KG1 (cell line): ENCODE measurements around the gene OR11G2.
"Not testable (repeated sequence)": the region's sequence is repeated elsewhere in the genome, so short reads cannot be mapped to it uniquely, and the experiment has no call there.

Experiments
- DNase-seq: peaks from one replicate; lab custom pipeline; 2025; lab: John Stamatoyannopoulos, UW

OR11G2 gene, protein sequence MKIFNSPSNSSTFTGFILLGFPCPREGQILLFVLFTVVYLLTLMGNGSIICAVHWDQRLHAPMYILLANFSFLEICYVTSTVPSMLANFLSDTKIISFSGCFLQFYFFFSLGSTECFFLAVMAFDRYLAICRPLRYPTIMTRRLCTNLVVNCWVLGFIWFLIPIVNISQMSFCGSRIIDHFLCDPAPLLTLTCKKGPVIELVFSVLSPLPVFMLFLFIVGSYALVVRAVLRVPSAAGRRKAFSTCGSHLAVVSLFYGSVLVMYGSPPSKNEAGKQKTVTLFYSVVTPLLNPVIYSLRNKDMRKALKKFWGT

DNA sequence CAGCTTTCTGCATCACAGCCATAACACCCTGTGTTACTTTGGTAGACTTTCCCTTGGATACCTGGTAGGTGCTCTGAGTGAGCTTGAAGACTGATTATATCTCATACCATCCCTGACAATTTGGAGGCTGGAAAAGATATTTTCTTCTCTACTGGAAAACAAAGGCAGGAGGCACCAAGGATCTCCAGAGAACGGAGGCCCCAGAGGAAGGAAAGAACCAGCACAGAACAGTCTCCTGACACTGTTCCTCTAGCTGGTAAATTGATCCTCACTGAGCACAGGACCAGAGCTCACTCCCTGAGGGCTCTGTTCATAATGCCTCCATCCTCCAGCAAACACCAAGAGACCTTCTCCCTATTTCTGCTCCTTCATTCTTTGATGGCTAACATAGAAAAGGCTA, at the start of gene OR11G2:
Gene OR11G2 (plus strand): TSS at position 301 of the 400 bp plus-strand sequence. CDS start 6,542 bp downstream, outside the sequence.
- no peak for DNase-seq

DNA sequence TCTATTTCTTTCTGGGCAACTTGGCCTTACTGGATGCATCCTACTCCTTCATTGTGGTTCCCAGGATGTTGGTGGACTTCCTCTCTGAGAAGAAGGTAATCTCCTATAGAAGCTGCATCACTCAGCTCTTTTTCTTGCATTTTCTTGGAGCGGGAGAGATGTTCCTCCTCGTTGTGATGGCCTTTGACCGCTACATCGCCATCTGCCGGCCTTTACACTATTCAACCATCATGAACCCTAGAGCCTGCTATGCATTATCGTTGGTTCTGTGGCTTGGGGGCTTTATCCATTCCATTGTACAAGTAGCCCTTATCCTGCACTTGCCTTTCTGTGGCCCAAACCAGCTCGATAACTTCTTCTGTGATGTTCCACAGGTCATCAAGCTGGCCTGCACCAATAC, 46.8 kb upstream of the OR11G2 start:
- no peak for DNase-seq

- DNase-seq, result no peak
Observed at GRCh38 chr14:20144820-20145219, 45.9 kb upstream of the OR11G2 start.

- DNase-seq, result no peak
Observed at GRCh38 chr14:20164462-20164861, 26.2 kb upstream of the OR11G2 start.

- no peak for DNase-seq
Observed at GRCh38 chr14:20167091-20167490, 23.6 kb upstream of the OR11G2 start.

DNA sequence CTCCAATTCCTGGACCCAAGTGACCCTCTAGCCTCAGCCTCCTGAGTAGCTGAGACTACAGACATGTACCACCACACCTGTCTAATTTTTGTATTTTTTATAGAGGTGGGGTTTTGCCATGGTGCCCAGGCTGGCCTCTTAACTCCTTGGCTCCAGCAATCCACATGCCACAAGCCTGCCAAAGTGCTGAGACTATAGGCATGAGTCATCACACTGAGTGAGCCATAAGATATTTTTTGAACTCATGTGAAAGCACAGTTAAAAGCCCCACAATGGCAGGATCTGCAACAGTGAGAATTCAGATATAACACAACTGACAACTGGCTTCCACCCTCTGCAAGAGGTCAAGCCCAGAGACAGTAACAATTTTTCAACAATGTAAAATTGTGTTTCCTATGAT, 20.8 kb upstream of the OR11G2 start:
- DNase-seq, result not testable (repeated sequence)

GRCh38 chr14:20174205-20174604, 16.5 kb upstream of the OR11G2 start:
- not testable (repeated sequence) for DNase-seq

DNA sequence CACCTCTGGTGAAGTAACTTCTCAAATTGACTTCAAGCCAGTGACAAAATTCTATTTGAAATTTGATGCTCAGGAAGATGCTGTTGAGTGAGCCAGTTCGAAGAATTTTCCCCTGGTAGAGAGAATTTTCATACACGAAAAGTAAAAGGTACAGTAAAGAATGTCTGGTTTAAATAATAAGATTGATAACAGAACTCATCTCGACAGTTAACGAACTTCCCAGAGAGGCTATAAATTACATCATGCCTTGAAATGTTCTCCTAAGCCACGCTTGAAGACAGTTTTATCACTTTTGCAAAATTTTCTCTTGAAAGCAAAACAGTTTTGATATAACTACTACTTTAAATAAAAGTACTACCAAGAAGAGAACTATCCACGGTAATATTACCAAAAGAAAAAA, 14.4 kb upstream of the OR11G2 start:
- no peak for DNase-seq

DNA sequence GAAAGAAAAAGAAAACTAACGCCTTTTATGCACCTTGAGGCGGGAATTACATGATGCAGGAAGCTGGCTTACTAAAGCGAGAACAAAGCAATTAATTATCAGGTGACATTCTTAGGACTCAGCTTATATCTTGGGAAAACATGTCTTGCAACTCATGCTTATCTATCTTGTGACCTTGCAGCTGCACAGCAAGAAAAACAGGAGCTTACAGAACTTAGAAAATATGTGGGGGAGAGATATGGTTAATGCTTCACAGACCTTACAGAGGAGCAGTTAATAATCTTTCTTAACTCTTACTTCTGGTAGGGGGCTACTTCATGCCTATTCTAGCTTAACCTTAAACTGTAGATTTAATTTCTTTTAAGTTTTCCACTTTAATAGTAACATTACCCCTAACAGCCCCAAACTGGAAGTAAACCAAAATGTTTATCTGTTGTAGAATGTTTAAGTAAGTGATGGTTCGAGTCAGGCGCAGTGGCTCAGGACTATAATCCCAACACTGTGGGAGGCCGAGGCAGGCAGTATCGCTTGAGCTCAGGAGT, 13.2 kb upstream of the OR11G2 start:
- DNase-seq, result no peak

DNA sequence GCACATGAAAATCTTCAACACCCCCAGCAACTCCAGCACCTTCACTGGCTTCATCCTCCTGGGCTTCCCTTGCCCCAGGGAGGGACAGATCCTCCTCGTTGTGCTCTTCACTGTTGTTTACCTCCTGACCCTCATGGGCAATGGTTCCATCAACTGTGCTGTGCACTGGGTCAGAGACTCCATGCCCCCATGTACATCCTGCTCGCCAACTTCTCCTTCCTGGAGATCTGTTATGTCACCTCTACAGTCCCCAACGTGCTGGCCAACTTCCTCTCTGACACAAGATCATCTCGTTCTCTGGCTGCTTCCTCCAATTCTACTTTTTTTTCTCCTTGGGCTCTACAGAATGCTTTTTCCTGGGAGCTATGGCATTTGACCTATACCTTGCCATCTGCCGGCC, 11.5 kb upstream of the OR11G2 start:
- DNase-seq, result no peak

- no peak for DNase-seq
Observed at GRCh38 chr14:20179880-20180279, 10.8 kb upstream of the OR11G2 start.

- no peak for DNase-seq
Observed at GRCh38 chr14:20180486-20180885, 10.2 kb upstream of the OR11G2 start.

DNA sequence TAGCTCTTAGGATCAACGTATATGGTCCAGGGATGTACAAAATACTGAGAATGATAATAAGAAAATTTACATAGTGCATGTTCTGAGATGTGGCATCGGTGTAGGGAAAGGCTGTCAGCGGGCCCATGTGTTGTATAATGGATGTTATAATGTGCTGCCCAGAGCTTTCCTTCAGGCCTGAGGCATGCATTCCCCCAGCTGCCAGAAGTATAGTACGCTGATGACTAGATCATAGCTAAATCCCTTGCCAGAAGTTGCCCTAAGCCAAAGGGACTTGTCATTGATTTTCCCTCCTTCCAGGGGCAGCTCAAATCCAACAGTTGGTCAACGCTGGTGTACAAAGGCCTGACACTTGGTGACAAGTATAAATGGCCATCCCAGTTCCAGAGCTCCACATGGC, 6.5 kb upstream of the OR11G2 start:
- DNase-seq, result no peak

DNA sequence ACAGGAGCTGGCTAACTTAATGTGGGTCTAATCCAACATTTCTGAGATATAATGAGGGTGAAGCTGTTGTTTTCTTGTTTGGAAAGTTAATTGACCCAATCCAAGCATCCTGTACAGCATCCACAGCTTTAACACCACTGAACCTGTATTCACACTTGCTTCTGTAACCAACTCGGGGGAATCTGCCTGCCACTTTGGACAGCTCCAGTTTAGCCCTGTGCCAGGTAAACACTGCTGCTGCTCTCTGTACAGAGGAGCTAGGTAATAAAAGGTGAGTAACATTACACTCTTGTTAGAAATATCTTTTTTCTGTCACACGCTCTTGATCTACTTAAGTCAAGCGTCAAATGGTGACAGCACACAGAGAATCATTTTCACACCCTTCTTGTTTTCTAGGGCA, 700 bp downstream of the OR11G2 start:
- no peak for DNase-seq

GRCh38 chr14:20194101-20194500, 3.4 kb downstream of the OR11G2 start:
- no peak for DNase-seq

- not testable (repeated sequence) for DNase-seq
Observed at GRCh38 chr14:20195170-20195569, 4.5 kb downstream of the OR11G2 start.

DNA sequence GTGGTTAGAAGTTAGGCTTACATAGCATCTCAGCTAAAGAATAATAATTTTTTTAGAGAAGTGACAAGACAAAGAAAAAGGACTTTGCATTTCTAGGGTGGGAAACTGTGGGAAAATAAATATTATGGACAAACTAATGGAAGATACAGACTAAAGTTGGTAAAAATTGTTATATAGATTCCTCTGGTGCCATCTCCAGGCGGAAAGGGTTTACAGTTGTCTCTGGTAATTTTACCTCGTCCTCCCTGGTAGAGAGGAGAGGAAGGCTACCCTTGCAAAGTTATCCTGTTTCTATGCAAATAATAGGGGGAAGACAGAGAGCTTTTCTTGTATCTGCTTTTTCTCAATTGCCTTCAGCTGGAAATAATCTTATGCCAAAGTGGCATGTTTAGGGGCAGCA, 5.2 kb downstream of the OR11G2 start:
- DNase-seq, result no peak

GRCh38 chr14:20197459-20197858, 6.8 kb downstream of the OR11G2 start:
- DNase-seq, result no peak

GRCh38 chr14:20198991-20199390, 8.3 kb downstream of the OR11G2 start:
- DNase-seq, result no peak

- no peak for DNase-seq
Observed at GRCh38 chr14:20204721-20205120, 14.0 kb downstream of the OR11G2 start.

- no peak for DNase-seq
Observed at GRCh38 chr14:20209595-20209994, 18.9 kb downstream of the OR11G2 start.

DNA sequence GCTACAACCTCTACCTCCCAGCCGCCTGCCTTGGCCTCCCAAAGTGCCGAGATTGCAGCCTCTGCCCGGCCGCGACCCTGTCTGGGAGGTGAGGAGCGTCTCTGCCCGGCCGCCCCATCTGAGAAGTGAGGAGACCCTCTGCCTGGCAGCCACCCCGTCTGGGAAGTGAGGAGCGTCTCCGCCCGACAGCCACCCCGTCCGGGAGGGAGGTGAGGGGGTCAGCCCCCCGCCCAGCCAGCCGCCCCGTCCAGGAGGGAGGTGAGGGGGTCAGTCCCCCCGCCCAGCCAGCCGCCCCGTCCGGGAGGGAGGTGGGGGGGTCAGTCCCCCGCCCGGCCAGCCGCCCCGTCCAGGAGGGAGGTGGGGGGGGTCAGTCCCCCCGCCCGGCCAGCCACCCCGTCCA, 21.7 kb downstream of the OR11G2 start:
- not testable (repeated sequence) for DNase-seq

DNA sequence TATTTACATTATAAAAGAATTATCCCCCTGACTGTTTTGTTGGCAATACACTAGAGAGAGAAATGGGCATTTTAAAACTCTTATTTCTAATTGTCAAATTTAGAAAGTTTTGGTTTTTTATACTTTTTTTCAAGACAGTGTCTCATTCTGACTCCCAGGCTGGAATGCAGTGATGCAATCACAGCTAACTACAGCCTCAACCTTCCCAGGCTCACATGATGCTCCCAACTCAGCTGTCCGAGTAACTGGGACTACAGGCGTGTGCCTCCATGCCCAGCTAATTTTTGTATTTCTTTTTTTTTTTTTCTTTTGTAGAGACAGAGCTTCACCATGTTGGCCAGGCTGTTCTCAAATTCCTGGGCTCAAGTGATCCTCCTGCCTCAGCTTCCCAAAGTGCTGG, 24.5 kb downstream of the OR11G2 start:
- no peak for DNase-seq

DNA sequence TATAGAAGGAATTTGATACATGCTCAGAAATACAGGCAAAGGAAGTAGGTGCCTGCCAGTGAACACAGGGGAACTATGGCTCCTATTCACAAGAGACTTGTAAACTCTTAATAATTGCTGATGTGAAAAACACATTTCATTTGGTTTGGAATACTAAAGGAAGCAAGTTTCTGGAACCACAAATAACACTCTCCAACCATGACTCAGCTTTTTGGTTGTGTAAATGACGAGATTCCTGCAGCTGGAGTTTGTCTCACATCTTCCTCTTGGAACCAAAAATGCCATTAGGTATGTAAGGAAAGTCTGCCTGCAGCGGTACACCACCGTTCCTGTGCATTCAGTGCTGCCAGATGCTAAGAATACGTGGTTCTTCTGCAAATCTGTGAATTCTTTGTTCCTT, 28.3 kb downstream of the OR11G2 start:
- no peak for DNase-seq
